NCI-H748 (cell line): Measurements from ENCODE around the gene GMFB.
A peak's percentile ranks its signal among the peaks of the same experiment; 100 is the strongest.
"Not testable (repeated sequence)": the region's sequence is repeated elsewhere in the genome, so short reads cannot be mapped to it uniquely, and the experiment has no call there.

Experiments
- DNase-seq: peaks from one replicate; lab custom pipeline; 2025; ENCODE audit not compliant: unreplicated experiment; lab: John Stamatoyannopoulos, UW

Gene GMFB

DNA sequence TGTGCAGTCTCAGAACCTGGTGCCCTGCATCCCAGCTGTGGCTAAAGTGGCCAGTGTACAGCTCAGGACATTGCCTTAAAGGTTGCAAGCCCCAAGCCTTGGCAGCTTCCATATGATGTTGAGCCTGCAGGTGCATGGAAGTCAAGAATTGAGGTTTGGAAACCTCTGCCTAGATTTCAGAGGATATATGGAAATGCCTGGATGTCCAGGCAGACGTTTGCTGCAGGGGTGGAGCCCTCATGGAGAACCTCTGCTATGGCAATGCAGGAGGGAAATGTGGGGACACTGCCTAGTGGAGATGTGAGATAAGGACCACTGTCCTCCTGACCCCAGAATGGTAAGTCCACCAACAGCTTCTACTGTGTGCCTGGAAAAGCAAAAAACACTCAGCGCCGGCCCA lies 29.7 kb downstream of the GMFB start:
- no peak for DNase-seq

DNA sequence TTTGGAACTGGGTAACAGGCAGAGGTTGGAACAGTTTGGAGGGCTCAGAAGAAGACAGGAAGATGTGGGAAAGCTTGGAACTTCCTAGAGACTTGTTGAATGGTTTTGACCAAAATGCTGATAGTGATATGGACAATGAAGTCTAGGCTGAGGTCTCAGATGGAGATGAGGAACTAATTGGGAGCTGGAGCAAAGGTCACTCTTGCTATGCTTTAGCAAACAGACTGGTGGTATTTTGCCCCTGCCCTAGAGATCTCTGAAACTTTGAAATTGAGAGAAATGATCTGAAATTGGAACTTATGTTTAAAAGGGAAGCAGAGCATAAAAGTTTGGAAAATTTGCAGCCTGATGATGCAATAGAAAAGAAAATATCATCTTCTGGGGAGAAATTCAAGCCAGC lies 30.2 kb downstream of the GMFB start:
- not testable (repeated sequence) for DNase-seq

DNA sequence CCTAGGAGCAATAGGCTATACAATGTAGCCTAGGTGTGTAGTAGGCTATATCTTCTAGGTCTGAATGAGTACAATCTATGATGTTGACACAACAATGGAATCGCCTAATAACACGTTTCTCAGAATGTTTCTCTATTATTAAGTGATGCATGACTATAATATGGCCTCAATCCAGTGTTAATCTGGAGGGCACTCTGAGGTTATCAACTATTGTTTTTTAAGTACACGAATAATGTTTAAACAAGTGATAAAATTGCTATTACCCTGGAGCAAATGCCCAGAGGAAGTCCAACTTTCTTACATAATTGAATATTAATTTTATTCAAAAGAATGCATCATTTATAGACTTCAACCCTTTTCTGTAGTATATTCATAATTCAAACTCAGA lies 31.2 kb downstream of the GMFB start:
- DNase-seq: no peak

DNA sequence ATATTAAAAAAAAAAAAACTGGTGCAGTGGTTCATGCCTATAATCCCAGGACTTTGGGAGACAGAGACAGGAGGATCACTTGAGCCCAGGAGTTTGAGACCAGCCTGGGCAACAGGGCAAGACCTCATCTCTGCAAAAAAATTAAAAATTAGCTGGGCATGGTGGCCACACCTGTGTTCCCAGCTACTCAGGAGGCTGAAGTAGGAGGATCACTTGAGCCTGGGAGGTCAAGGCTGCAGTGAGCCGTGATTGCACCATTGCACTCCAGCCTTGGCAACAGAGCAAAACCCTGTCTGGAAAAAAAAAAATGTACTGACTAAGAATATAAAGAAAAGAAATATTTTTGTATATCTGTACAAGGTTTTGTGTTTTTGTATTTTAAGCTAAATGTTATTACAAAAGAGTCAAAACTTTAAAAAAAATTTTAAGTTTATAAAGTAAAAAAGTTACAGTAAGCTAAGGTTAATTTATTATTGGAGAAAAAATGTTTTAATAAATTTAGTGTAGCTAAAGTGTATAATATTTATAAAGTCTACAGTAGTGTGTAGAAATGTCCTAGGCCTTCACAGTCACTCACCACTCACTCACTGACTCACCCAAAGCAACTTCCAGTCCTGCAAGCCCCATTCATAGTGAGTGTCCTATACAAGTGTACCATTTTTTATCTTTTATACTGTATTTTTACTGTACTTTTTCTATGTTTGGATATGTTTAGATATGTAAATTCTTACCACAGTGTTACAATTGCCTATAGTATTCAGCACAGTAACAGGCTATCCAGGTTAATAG lies 31.8 kb downstream of the GMFB start:
- not testable (repeated sequence) for DNase-seq

DNA sequence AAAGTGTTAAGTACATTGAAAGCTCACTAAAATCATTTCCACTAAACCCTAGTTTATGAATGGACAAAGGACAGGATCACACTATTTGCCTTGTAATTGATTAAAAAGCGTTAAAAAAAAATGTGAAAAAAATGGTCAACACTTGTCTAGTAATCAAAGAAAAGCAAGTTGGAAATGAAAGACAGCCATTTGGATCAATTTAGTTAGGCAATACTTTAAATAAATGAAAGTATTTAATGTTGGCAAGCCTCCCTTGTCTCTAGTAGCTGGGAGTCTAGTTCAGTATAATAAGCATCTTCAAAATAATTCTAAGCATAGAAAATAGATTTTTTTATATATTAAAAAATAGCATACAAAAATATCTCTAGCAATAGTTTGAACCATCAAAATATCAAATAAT lies 33.4 kb downstream of the GMFB start:
- DNase-seq: no peak

GRCh38 chr14:54453990-54454389 lies 34.8 kb downstream of the GMFB start:
- not testable (repeated sequence) for DNase-seq

DNA sequence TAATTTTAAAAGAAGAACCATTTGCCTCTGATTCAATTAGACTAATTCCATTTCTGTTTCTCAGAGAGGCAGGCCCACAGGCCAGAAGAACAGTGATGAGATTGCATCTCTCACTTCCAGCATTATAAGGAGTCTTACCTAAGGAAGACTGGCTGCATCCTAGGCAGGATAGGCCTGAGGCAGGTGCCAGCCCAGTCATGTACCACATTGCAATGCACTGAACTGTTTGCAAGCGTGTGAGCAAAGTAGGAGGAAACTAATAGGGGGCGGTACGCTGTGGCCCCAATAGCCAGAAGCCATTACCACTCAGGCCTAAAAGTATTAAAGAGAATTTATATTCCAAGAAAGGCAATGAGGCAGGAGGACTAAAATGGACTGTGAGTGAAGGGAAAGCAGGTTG lies 35.5 kb downstream of the GMFB start:
- no peak for DNase-seq

- DNase-seq: no peak
Observed at GRCh38 chr14:54451961-54452360, 36.8 kb downstream of the GMFB start.

GRCh38 chr14:54451121-54451601 lies 37.6 kb downstream of the GMFB start:
- no peak for DNase-seq

GRCh38 chr14:54450535-54450934 lies 38.2 kb downstream of the GMFB start:
- DNase-seq: no peak

DNA sequence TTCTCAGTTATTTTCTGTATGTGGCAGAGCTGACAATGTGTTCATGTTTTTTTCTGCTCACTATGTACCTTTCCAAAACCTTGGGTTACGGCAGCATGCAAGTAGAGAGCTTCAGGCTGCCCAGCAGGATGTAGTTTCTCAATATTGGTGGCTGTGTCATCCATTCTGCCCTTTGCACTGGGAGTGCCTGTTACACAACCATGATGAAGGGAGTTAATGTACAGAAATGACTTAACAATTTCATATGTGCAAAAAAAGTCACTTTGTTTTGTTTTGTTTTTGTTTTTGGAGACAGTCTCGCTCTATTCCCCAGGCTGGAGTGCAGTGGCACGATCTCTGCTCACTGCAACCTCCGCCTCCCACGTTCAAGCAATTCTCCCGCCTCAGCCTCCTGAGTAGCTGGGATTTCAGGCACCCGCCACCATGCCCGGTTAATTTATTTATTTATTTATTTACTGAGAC lies 41.5 kb downstream of the GMFB start:
- no peak for DNase-seq

- DNase-seq: peak; percentile 76
Observed at GRCh38 chr14:54446161-54446693, 42.6 kb downstream of the GMFB start.

DNA sequence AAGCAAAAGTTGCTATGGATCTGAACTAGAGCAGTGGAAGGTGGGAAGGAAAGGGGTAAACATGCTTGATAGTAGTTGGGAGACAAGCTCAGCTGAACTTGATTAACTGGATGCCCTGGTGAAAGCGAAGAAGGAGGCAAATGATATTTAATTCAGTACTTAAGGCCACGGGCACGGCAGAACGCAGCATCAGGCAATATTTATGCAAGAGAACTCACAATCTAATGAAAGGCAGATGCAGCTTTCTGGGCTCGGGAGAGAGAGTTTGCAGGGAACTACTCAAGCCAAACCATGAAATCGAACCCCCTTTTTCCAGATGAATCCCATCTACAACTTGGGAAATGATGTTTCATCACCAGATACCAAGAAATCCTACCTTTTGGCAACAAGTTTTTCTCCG lies 44.1 kb downstream of the GMFB start:
- DNase-seq: no peak

- no peak for DNase-seq
Observed at GRCh38 chr14:54443981-54444380, 44.8 kb downstream of the GMFB start.

GRCh38 chr14:54442961-54443360 lies 45.8 kb downstream of the GMFB start:
- not testable (repeated sequence) for DNase-seq

- DNase-seq: peak; percentile 94
Observed at GRCh38 chr14:54440873-54441868, 47.6 kb downstream of the GMFB start, which contains the start of gene CNIH1. TSS of gene CNIH1 (minus strand) at chr14:54441374. CDS start at chr14:54441327, 47 bp downstream.

GRCh38 chr14:54440476-54440872 lies 48.3 kb downstream of the GMFB start:
- DNase-seq: peak; percentile 33

DNA sequence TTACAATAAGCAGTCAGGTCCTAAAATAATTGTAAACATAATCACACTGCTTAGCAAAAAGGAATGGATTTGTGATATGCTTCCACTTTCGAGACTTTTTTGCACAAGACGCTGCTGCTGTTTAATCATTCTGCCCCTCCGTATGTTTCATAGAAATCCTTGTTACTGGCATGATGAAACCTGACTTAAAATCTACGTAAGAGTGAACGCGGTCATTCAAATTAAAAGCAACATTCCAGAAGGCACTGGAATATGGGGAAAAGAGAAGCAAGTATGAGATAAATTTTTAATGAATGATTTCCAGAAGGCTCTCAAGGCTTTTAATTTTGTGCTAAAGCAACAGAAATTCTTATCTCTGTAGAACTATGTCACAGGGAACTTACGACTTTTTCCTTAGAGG lies 48.7 kb downstream of the GMFB start:
- no peak for DNase-seq

GRCh38 chr14:54438703-54439102 lies 50.1 kb downstream of the GMFB start:
- DNase-seq: peak; percentile 5

GRCh38 chr14:54437954-54438353 lies 50.8 kb downstream of the GMFB start:
- not testable (repeated sequence) for DNase-seq

GRCh38 chr14:54435500-54435981 lies 53.2 kb downstream of the GMFB start:
- no peak for DNase-seq
